Caco-2 (cell line): Measurements from ENCODE around the gene KLHL36. TPM values are rescaled to one million over a fixed set of nuclear protein-coding genes. Genes with fewer than 3 reads are reported as not detected.
"Not testable (repeated sequence)": the region's sequence is repeated elsewhere in the genome, so short reads cannot be mapped to it uniquely, and the experiment has no call there.

Experiments
- BruUV-seq: library from RNA; stranded (reverse); fragments of 400-500 nt; replicated peaks from 2 replicates; lab custom pipeline; 2021; lab: Mats Ljungman, UMichigan
- CTCF ChIA-PET: fragments of 300-600 bp; sonication (Branson Sonifier 250); formaldehyde crosslinking; loops from one replicate; lab custom pipeline; 2022; ENCODE audit warnings: antibody characterized with exemption; lab: Charles Lee
- POLR2A ChIA-PET: fragments of 300-600 bp; sonication (Branson Sonifier 250); formaldehyde crosslinking; loops from one replicate; lab custom pipeline; 2022; ENCODE audit warnings: antibody characterized with exemption; lab: Charles Lee
- DNase-seq, 2 experiments: peaks; one replicate each; pipeline versions ENCODE4 v3.0.0 to v3.0.0-alpha.2; 2020 to 2022
- H3K27me3 ChIP-seq: replicated peaks from 2 replicates; pipeline ENCODE4 v1.6.0; 2011; ENCODE audit warnings: low read length; ENCODE audit not compliant: control insufficient read depth, insufficient read depth
- H3K36me3 ChIP-seq: 2 replicates; pipeline ENCODE4 v1.5.1; 2011; ENCODE audit warnings: low read length; ENCODE audit not compliant: control insufficient read depth, insufficient read depth
- H3K4me1 ChIP-seq: fragments of 250-450 bp; sonication (Bioruptor Pico); 2 replicates; pipeline ENCODE4 v1.5.1; 2020; ENCODE audit warnings: mild to moderate bottlenecking
- H3K4me3 ChIP-seq: 2 replicates; pipeline ENCODE4 v1.5.1; 2011; ENCODE audit warnings: low read depth, mild to moderate bottlenecking, control low read depth, low read length
- H3K9me3 ChIP-seq: fragments of 250-450 bp; sonication (Bioruptor Pico); 2 replicates; pipeline ENCODE4 v1.5.1; 2020; ENCODE audit warnings: mild to moderate bottlenecking, moderate library complexity
- H3K27ac Mint-ChIP-seq: one replicate; pipeline ENCODE4 v1.8.0; 2022; ENCODE audit warnings: mixed read lengths; ENCODE audit not compliant: unreplicated experiment
- H3K27me3 Mint-ChIP-seq: one replicate; pipeline ENCODE4 v1.8.0; 2022; ENCODE audit warnings: mixed read lengths; ENCODE audit not compliant: insufficient read depth, unreplicated experiment
- H3K36me3 Mint-ChIP-seq: one replicate; pipeline ENCODE4 v1.8.0; 2022; ENCODE audit warnings: mild to moderate bottlenecking, mixed read lengths; ENCODE audit not compliant: insufficient read depth, unreplicated experiment
- H3K4me1 Mint-ChIP-seq: one replicate; pipeline ENCODE4 v1.8.0; 2022; ENCODE audit warnings: low read depth, mixed read lengths; ENCODE audit not compliant: unreplicated experiment
- H3K4me3 Mint-ChIP-seq: one replicate; pipeline ENCODE4 v1.8.0; 2022; ENCODE audit warnings: mild to moderate bottlenecking, moderate library complexity, mixed read lengths; ENCODE audit not compliant: unreplicated experiment
- H3K9me3 Mint-ChIP-seq: one replicate; pipeline ENCODE4 v1.8.0; 2022; ENCODE audit warnings: mixed read lengths; ENCODE audit not compliant: unreplicated experiment
- CTCF ChIP-seq, 2 experiments: fragments of 200-600 bp in 1 of 2; IDR thresholded peaks; 1 replicate in 1 of 2; 2 replicates in 1 of 2; pipeline versions ENCODE4 v1.5.1 to v1.8.0; 2011 to 2022; ENCODE audit warnings: antibody characterized with exemption in 1 of 2, control low read depth in 1 of 2, inconsistent platforms in 1 of 2, low read depth in 1 of 2, low read length in 1 of 2, mild to moderate bottlenecking in 1 of 2, moderate library complexity in 1 of 2; ENCODE audit not compliant: insufficient read depth in 1 of 2, severe bottlenecking in 1 of 2, unreplicated experiment in 1 of 2
- intact Hi-C: fragments of 100-400 bp; cut with micrococcal nuclease; formaldehyde crosslinking; loops from one replicate; pipeline ENCODE4 v1.10.0; 2022; ENCODE audit not compliant: unreplicated experiment
- total RNA-seq: library from RNA; stranded (reverse); gene quantifications from 2 replicates; pipeline ENCODE4 v1.2.3, GENCODE V29; 2022

Gene KLHL36
- total RNA-seq, 1 experiment from 2014 or later = 70.2 TPM

- H3K4me1 Mint-ChIP-seq = peaks cover 10% of the 10 kb centered on the region
- CTCF ChIA-PET = interaction anchor here (0.6 to 0.8 kb wide), 2 partner anchors 15 to 1033 kb away, joined by 3 read pairs; no protein-coding TSS in a partner anchor
- H3K36me3 ChIP-seq = no peaks in the 10 kb centered on the region
- H3K4me3 ChIP-seq = no peak overlapping the region
- no peak overlapping the region for H3K27ac Mint-ChIP-seq
- no peaks in the 10 kb centered on the region for H3K27me3 Mint-ChIP-seq
- no peaks in the 10 kb centered on the region for H3K27me3 ChIP-seq
- TF ChIP-seq CTCF (IDR thresholded peaks at IDR 0.05; ENCODE audit: insufficient read depth in 1 of 2, low read depth in 1 of 2, low read length in 1 of 2, severe bottlenecking in 1 of 2, unreplicated experiment in 1 of 2) = no peak
- POLR2A ChIA-PET = no interaction called here
- H3K36me3 Mint-ChIP-seq = no peaks in the 10 kb centered on the region
- peaks cover 7% of the 10 kb centered on the region for H3K4me1 ChIP-seq
- DNase-seq = no peak
- H3K9me3 Mint-ChIP-seq = no peaks in the 10 kb centered on the region
- H3K4me3 Mint-ChIP-seq = no peak overlapping the region
- no peaks in the 10 kb centered on the region for H3K9me3 ChIP-seq
- no TSS peak for BruUV-seq
- intact Hi-C loops = no loop called here
These were observed 38.5 kb downstream of the KLHL36 start for GRCh38 chr16:84686707-84687298.

- no peaks in the 10 kb centered on the region for H3K27me3 Mint-ChIP-seq
- no peaks in the 10 kb centered on the region for H3K9me3 Mint-ChIP-seq
- H3K4me3 ChIP-seq = no peak overlapping the region
- no peaks in the 10 kb centered on the region for H3K27me3 ChIP-seq
- H3K4me1 Mint-ChIP-seq = peaks cover 17% of the 10 kb centered on the region
- H3K36me3 Mint-ChIP-seq = no peaks in the 10 kb centered on the region
- POLR2A ChIA-PET = no interaction called here
- no peaks in the 10 kb centered on the region for H3K9me3 ChIP-seq
- peaks cover 9% of the 10 kb centered on the region for H3K4me1 ChIP-seq
- H3K27ac Mint-ChIP-seq = no peak overlapping the region
- no peak overlapping the region for H3K4me3 Mint-ChIP-seq
- CTCF ChIA-PET = interaction anchor here (0.7 kb wide), 1 partner anchor 15 kb away, joined by 3 read pairs; no protein-coding TSS in a partner anchor
- DNase-seq = no peak
- H3K36me3 ChIP-seq = no peaks in the 10 kb centered on the region
- no TSS peak for BruUV-seq
- TF ChIP-seq CTCF (IDR thresholded peaks at IDR 0.05; ENCODE audit: insufficient read depth in 1 of 2, low read depth in 1 of 2, low read length in 1 of 2, severe bottlenecking in 1 of 2, unreplicated experiment in 1 of 2) = no peak
- intact Hi-C loops = no loop called here
These were observed 39.4 kb downstream of the KLHL36 start for GRCh38 chr16:84687715-84688114.

- H3K27me3 ChIP-seq, H3K9me3 Mint-ChIP-seq, intact Hi-C loops, H3K4me3 Mint-ChIP-seq, H3K4me1 ChIP-seq, H3K36me3 ChIP-seq, H3K27ac Mint-ChIP-seq, POLR2A ChIA-PET, H3K9me3 ChIP-seq, H3K4me3 ChIP-seq, H3K36me3 Mint-ChIP-seq, BruUV-seq, DNase-seq, H3K27me3 Mint-ChIP-seq: not testable (repeated sequence)
- CTCF ChIA-PET = interaction anchor here (0.7 kb wide), 1 partner anchor 16 kb away, joined by 3 read pairs; no protein-coding TSS in a partner anchor
- peaks cover 18% of the 10 kb centered on the region for H3K4me1 Mint-ChIP-seq
These were observed 39.9 kb downstream of the KLHL36 start for GRCh38 chr16:84688163-84688562.
